HG02642 (cell line): ENCODE data around the gene HIF3A.
A peak's percentile ranks its signal among the peaks of the same experiment; 100 is the strongest.
"Not testable (repeated sequence)": the region's sequence is repeated elsewhere in the genome, so short reads cannot be mapped to it uniquely, and the experiment has no call there.

Source experiments
- ATAC-seq: cut with Tn5 transposase; IDR thresholded peaks from one replicate; pipeline ENCODE4 v1.9.1; 2021; ENCODE audit warnings: mild to moderate bottlenecking; ENCODE audit not compliant: unreplicated experiment, poor library complexity

Gene HIF3A

DNA sequence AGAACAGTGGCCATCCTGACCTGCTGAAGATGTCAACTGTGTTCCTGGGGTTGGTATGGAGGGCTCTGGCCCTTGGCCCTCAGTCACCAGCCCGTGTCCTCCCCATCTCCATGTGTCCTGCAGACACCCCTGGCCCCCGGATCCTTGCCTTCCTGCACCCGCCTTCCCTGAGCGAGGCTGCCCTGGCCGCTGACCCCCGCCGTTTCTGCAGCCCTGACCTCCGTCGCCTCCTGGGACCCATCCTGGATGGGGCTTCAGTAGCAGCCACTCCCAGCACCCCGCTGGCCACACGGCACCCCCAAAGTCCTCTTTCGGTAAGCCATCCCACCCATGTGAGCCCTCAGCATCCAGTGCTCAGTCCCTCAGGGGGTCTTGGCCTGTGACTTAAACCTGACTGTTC lies 24.8 kb downstream of the HIF3A start:
- no peak for ATAC-seq

DNA sequence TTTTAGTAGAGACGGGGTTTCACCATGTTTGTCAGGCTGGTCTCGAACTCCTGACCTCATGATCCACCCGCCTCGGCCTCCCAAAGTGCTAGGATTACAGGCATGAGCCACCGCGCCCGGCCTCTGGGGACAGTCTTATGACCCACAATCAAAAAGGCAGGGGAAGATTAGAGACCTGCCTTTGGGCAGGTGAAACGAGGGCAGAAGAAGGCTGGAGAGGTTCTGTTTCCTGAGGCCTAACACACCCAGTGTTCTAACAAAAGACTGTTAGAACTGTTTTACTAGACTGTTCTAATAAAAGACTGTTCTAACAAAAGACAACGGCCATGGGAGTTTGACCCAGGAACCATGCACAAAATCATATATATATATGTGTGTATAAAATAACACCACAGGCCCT lies 26.4 kb downstream of the HIF3A start:
- not testable (repeated sequence) for ATAC-seq

DNA sequence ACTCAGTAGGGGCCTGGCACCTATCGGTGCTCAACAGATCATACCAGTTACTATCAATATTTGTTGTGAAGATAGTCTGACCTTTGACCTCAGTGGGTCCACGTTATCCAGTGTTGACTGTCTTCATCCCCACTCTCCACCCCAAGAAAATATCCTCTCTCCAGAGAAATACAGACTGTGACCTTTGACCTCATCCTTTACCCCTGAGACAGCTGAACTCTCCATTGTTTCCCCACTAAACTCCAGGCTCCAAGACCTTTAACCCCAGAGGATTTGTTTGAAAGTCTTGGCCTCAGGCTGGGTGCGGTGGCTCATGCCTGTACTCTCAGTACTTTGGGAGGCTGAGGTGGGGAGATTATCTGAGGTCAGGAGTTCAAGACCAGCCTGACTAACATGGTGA lies 27.4 kb downstream of the HIF3A start:
- no peak for ATAC-seq

DNA sequence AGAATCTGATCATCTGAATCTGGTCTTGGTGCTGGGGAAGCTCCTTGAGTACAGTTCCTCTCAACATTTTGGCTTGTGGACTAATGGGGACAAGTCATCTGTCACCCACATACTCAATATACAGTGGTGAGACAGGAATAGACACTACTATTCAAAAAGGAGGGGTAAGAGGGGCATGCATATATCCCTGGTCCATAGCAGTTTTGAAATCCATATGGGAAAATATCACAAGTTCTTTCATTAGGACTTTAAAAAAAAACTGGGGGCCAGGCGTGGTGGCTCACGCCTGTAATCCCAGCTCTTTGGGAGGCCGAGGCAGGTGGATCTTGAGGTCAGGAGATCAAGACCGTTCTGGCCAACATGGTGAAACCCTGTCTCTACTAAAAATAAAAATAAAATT lies 29.8 kb downstream of the HIF3A start:
- no peak for ATAC-seq

DNA sequence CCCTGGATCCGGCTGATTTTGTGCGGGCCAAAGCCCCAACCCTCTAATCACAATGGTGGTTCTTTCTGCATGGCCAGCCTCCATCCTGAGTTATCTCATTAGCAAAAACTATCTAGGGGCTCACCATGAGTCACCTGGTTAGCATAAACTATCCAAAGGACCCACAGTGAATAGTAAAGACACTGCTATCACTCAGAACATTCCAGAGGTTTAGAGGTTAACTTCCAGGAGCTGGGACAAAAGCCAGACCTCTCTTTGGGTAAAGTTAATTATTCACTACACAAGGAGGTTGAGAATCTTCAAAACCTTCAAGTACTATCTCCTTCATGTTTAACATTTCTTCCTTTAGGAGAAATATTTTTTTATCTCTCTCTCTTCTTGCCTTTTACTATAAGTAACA lies 31.2 kb downstream of the HIF3A start:
- no peak for ATAC-seq

DNA sequence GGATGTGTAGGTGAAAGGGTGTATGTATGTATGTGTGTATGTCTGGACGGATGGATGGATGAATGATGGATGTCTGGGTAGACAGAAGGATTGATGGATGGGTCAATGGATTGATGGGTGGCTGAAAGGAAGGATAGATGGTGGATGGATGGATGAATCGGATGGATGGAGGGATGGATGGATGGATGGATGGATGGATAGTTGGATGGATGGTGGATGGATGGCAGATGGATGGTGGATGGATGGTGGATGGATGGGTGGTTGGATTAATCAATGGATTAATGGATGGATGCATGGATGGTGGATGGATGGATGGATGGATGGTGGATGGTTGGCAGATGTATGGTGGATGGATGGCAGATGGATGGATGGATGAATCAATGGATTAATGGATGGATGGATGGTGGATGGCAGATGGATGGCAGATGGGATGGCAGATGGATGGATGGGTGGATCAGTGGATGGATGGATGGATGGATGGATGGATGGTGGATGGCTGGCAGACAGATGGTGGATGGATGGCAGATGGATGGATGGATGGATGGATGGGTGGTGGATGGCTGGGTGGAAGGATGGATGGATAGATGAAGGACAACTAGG lies 33.6 kb downstream of the HIF3A start:
- ATAC-seq, result no peak

DNA sequence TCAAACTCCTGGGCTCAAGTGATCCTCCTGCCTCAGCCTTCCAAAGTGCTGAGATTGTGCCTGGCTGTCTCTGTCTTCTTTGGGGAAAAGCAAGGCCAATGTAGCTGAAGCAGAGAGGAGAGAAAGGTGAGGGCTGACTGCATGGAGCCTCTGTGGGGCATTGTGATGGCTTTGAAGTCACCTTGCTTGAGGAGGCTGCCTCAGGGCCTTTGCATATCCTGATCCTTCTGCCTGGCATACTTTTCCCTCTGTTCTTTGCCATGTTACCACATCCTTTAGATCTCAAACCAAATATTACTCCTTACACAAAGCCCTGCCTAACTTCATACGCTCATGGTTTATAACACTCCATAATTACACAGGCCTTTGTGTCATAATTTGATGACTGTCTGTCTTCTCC lies 40.6 kb downstream of the HIF3A start:
- ATAC-seq, result no peak

DNA sequence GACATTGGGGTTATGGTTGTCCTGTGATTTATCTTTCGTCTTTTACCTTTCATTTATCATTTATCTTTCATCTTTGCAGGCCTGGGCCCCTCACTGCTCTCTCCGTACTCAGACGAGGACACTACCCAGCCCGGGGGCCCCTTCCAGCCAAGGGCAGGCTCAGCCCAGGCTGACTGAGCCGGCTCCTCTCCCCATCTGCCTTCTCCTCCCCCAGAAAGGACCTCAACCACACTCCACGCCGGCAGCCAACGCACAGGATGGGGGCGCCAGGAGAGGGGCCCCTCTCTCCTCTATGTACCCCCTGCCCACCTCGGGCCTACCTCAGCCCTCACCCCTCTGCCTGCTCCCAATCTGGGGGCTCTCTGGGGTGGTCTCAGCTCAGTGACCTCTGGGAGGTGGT lies 42.6 kb downstream of the HIF3A start:
- ATAC-seq, result no peak

DNA sequence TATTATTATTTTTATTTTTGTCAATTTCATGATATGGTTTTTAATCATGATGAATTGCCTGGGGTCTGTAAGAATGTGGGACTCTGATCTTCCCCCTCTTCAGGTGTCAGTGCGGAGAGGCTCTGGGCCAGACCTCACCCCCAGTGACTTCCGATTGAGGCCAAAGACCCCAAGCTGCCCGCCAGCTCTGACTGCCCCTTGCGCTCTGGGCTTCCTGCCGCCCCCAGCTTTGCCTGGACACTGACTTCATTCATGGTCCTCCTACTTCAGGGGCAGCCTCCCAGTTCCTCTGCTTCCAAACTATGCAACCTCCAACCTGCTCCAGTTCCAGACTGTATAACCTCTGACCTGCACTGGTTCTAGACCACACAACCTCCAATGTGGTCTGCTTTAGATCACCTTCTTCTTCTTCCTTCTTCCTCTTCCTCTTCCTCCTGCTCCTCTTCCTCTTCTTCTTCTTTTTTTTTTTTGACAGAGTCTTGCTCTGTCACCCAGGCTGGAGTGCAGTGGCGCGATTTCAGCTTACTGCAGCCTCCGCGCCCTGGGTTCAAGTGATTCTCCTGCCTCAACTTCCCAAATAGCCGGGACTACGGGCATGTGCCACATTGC lies 43.3 kb downstream of the HIF3A start:
- no peak for ATAC-seq

DNA sequence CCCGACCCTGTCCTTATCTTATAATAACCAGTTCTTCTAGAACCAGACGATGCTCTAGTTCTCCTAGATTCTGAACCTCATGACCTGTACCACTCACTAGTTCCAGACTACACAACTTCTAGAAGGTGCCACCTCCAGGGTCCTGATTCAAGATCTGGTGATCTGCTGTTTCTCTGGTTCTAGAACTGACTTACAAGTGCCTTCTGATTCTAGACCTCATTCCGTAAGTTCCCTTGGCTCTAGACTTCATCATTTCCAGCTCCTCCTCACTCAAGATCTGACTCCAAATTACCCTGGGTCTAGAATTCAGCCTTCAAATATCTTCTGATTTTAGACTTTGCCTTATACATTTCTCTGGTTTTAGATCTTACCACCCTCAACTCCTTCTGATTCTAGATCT lies 45.1 kb downstream of the HIF3A start:
- no peak for ATAC-seq

DNA sequence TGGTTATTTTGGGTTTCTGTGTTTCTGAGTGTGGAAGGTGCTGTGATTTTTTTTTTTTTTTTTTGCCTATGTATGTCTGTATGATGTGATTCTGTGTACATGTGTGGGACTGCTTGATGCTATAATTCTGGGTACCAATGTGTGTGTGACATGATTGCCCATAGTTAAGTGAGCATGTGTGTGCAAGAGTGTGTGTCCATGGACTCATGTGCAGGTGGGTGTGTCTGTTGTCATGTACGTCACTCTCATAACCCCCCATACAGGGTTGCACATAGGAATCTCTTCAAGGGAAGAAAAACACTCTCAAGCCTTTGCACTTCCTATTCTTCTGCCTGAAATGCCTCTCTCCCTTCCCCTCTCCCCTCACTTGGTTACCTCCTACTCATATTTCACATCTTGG lies 47.5 kb downstream of the HIF3A start:
- ATAC-seq, result no peak

DNA sequence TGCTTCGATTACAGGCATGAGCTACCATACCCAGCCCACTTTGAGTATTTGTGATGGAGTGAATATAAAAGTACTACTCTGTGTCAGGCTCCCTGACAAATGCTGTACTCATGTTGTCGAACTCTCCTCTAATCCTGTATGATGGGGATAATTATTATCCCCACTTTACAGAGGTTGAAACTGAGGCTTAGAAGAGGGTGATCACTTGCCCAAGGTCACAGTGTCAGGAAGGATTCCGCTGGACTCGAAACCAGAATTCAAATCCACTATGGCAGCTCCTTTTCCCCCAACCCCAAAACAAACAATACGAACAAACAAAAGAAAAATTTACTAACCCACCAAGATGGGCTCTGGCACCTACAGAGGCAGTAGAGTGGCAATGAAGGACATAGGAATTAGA lies 48.3 kb downstream of the HIF3A start:
- ATAC-seq, result no peak

DNA sequence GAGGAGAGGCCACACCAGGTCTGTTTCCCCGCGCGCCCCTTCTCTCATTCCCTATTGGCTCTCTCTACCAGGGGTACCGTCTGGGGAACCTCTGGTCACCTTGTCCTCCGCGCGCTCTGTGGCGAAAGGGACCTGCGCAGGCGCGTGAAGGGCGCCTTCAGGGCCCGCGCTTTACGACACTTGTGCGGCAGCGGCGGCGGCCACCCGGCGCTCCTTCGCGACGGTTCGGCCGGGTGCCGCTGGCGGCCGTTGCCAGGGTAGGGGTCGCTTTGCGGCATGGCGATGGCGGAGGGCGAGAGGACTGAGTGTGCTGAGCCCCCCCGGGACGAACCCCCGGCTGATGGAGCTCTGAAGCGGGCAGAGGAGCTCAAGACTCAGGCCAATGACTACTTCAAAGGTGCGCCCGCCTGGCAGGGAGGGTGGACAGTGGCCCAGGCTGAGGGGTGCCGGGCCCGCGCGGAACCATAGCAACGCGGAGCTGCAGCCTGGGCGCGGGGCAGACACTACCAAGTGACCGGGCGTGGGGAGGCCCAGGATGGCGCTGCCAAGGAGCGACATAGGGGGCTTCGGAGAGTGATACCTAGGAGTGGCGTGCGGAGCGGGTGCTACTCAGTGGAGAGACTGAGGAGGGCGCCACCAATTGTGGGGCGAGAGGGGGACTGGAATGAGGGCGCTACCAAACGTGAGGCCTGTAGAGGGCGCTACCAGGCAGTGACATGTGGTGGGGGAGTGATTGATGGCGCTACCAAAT lies 50.2 kb downstream of the HIF3A start, which contains the start of gene PPP5C:
PPP5C (plus strand) TSS at position 267 of the 751 bp plus-strand sequence; CDS start at position 277, 10 bp downstream.
- peak; percentile 67 for ATAC-seq

DNA sequence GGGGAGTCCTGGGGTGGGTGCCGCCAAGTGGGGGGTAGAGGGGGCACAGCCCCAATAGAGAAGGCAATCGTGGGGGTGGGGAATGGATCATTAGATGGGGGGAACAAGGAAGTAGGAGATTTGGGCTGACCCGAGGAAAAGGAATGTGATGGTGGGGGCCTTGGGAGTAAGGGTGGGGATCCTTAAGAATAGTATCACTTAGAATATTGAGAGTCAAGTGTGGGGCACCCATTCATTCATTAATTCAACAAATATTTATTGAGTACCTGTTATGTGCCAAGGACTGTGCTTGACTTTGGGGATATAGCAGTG lies 50.7 kb downstream of the HIF3A start:
- ATAC-seq, result no peak

DNA sequence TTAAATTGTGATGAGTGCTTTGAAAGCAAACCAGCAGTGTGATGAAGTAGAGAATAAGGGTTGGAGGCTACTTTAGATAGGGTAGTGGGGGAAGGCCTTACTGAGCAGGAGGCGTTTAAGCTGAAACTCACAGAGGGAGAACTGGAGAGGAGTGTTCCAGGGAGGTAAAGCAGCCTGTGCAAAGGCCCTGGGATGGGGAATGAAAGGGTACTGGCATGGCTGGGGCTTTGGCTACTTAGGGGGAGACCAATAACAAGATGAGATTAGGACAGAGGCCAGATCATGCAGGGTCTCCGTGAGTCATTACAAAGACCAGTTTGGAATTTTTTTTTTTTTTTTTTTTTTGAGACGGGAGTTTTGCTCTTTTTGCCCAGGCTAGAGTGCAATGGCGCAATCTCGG lies 51.1 kb downstream of the HIF3A start:
- ATAC-seq, result no peak

DNA sequence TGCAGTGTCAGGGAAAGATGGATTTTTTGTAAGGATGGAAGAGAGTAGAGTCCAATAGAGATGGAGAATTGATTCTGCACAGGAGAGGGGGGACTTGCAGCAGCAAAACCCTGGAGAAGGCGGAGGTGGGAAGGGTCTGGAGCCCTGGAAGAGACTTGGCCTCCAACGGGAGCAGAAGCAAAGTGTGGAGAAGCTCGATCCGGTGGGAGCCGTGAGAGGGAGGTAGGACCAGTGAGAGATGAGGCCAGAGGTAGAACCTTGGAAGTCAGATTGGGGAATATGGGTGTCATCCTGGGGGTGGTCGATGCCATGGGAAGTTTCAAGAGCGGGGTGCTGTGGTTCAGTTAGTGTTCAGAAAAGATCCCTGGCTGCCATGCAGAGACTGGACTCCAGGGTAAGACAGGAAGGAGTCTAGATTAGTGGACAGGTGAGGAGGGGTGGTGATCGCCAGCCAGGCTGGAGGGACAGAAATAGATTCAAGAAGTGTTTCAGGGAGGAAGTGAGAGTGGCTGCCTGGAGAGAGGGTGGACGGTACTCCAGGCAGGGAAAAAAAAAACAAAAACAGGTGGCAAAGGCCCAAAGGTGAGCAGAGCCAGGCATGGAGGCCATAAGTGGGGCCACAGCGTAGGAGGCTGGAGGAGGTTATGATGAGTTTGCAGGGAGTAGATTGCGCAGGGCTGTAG lies 52.6 kb downstream of the HIF3A start:
- ATAC-seq, result no peak

DNA sequence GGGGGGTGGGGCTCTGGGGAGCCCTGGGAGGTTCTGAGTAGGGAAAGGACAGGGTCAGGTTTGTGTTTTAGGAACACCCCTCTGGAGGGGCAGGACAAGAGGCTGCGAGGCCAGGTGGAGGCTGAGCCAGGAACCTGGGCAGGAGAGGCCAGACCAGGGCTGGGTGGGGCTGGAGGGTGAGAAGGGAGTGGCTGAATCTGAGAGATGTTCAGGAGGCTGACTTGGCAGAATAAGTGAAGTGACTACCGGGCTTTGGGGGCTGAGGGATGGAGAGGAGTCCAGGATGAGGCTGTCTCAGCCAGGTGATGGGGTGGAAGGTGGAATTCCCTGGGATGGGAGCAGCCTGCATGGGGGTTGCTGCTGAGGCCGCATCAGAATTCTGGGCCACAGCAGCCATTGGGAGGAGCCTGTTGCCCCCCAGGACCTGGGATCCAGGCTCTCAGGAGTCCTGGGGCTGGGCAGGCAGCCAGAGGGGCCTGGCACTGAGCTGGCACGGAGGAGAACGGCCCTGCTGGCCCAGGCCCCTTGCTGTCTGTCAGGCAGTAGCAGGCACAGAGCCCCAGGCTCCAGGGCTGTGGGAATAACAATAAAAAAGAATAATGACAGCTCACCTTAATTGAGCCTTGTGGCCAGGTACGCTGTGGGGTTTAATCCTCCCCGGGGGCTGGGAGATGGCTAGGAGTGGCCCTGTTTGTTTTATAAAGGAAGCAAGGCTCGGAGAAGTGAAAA lies 53.4 kb downstream of the HIF3A start:
- ATAC-seq, result no peak

DNA sequence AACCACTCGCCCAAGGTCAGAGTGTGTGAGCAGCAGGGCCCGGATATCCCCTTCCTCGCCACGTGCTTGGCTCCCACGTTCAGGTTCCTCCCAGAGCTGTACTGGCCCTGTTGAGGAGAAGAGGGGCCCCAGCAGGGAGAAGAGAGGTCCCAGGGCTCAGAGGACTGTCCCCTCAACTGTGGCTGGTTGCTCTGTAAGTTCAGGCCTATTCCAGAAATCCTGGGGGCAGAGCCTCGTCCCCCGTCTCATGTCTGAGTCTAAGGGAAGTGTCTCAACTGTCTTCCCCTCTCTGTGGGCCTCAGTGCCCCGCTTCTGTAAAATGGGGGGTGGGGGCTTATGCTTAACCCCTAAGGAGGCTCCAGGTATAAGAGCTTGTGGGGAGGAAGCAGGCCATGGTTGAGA lies 53.9 kb downstream of the HIF3A start:
- ATAC-seq, result no peak

DNA sequence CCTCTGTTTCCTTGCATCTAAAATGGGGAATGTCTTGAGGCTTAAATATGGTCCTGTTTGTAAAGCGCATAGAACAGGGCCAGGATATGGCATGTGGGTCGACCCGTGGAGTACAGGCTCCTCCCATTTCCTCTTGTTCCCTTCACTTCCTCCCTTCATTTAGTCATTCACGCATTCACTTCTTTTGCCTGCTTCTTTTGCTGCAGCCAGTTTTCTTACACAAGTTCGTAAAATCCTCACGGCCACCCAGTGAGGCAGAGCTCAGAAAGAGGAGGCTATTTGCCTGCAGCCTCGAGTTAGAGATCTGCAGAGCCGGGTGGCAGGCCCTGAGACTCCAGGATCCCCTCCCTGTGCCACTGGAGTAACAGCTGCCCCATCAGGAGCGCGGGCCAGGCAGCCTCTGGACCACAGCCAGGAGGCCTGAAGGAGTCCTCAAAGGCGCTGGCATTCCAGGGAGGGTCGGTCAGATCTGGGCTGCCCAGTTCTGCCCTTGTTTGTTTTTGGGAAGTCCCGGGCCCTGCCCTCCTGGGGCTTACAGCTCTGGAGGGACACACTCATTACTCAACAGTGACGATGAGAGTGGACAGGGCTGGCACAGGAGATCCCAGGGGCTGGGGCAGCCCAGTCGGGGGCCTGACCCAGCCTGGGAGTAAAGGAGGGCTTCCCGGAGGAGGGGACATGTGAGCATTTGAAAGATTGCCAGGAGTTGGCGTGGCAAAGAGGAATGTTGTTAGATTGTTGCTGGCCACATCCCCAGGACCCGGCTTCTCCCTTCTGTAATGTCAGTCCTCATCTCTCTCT lies 54.6 kb downstream of the HIF3A start:
- no peak for ATAC-seq
